ENCODE measurements around the gene DAPK1.

DAPK1 gene

DNA sequence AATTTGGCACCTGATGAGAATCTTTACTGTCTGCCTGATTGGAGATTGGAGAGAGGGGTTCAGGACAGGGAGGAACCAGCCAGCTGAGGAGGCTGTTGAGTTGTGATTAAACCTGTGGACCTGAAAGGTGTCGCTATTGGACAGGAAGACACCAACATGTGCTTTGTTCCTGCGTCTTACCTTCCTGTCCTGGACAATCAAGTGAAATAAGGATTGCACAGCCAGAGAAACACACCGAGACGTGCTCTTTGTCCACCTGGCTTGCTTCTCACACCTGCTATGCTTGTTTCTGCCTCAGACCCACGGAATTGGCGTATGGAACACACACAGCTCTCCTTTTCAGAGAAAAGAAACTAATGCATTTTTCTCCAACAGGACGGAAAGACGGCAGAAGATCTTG lies 170.6 kb downstream of the DAPK1 start:
- H3K4me3 ChIP-seq (ENCODE audit: low read length), result no peak overlapping the region
- TF ChIP-seq ZNF274 (IDR thresholded peaks at IDR 0.05; ENCODE audit: low read depth, low read length), result no peak

- no peak overlapping the region for H3K4me3 ChIP-seq (ENCODE audit: low read length)
- no peak for TF ChIP-seq ZNF274 (IDR thresholded peaks at IDR 0.05; ENCODE audit: low read depth, low read length)
Observed at GRCh38 chr9:87668722-87669121, 171.1 kb downstream of the DAPK1 start.

GRCh38 chr9:87670572-87671264 lies 173.1 kb downstream of the DAPK1 start:
- TF ChIP-seq ZNF274 (IDR thresholded peaks at IDR 0.05; ENCODE audit: low read depth, low read length), result no peak
- no peak overlapping the region for H3K4me3 ChIP-seq (ENCODE audit: low read length)

DNA sequence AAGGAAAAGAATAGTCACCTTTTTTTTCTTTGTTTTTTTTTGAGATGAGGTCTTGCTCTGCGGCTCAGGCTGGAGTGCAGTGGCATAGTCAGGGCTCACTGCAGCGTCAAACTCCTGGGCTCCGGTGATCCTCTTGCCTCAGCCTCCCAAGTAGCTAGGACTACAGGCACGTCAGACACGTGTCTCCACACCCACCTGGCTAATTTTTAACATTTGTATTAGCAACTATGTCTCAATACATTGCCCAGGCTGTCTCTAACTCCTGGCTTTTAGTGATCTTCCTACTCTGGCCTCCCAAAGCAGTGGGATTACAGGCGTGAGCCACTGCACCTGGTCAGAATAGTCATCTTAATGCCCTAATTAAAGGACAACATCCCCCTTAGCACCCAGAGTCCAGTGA lies 173.8 kb downstream of the DAPK1 start:
- no peak overlapping the region for H3K4me3 ChIP-seq (ENCODE audit: low read length)

GRCh38 chr9:87671925-87672324 lies 174.3 kb downstream of the DAPK1 start:
- no peak for TF ChIP-seq ZNF274 (IDR thresholded peaks at IDR 0.05; ENCODE audit: low read depth, low read length)
- H3K4me3 ChIP-seq (ENCODE audit: low read length), result no peak overlapping the region

More for the DNA sequence above, 173.8 kb downstream of the DAPK1 start:
- TF ChIP-seq ZNF274 (IDR thresholded peaks at IDR 0.05; ENCODE audit: low read depth, low read length), result no peak

DNA sequence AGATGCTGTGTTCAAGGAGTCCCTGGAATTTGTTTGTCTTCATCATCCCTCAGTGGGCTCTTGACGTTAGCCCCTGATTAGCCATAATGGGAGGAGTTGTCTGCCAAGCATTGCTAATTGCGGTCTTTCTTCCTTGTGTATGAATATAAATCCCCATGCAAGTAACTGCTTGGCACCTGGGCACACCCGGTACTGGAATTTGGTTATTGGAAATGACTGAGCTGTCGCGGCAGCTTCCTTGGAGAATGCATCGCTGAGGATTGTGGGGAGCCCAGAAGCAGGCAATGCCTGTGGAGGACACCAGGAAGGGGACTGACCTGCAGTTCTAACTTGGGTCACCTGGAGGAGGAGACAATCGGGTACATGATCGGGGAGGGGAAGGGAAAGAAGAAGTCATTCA lies 174.9 kb downstream of the DAPK1 start:
- no peak for TF ChIP-seq ZNF274 (IDR thresholded peaks at IDR 0.05; ENCODE audit: low read depth, low read length)
- H3K4me3 ChIP-seq (ENCODE audit: low read length), result no peak overlapping the region

- no peak overlapping the region for H3K4me3 ChIP-seq (ENCODE audit: low read length)
- no peak for TF ChIP-seq ZNF274 (IDR thresholded peaks at IDR 0.05; ENCODE audit: low read depth, low read length)
Observed at GRCh38 chr9:87673446-87674120, 175.9 kb downstream of the DAPK1 start.

- H3K4me3 ChIP-seq (ENCODE audit: low read length), result no peak overlapping the region
- TF ChIP-seq ZNF274 (IDR thresholded peaks at IDR 0.05; ENCODE audit: low read depth, low read length), result no peak
Observed at GRCh38 chr9:87674565-87675299, 177.1 kb downstream of the DAPK1 start.

DNA sequence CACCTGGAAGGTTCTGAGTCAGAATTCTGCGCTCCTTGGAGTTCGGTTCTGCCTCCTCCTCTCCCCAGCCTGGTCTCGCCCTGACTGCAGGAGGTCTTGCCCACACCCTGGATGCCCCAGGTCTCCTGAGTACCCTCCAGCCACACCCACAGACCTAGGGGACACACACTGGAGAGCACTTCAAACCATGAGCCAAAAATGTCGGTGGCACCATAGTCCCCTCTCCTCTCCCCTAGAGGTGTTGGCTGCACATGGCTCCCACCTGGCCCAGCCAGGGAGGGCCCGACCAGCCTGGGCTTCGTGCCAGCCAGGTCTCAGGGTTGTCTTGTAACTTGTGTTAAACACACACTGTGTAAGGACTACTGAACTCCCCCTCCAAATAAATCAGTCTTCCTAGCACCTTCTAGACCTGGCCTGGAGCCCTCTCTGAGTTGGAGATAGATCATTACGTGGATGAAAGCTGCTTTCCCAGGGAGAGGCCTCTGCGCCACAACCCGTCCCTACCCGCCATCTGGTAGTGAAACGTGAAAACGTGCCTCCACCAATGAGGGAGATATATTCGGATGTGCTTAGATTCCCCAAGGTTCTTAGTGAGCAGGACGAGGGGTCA lies 178.3 kb downstream of the DAPK1 start:
- H3K4me3 ChIP-seq (ENCODE audit: low read length), result no peak overlapping the region
- TF ChIP-seq ZNF274 (IDR thresholded peaks at IDR 0.05; ENCODE audit: low read depth, low read length), result no peak

DNA sequence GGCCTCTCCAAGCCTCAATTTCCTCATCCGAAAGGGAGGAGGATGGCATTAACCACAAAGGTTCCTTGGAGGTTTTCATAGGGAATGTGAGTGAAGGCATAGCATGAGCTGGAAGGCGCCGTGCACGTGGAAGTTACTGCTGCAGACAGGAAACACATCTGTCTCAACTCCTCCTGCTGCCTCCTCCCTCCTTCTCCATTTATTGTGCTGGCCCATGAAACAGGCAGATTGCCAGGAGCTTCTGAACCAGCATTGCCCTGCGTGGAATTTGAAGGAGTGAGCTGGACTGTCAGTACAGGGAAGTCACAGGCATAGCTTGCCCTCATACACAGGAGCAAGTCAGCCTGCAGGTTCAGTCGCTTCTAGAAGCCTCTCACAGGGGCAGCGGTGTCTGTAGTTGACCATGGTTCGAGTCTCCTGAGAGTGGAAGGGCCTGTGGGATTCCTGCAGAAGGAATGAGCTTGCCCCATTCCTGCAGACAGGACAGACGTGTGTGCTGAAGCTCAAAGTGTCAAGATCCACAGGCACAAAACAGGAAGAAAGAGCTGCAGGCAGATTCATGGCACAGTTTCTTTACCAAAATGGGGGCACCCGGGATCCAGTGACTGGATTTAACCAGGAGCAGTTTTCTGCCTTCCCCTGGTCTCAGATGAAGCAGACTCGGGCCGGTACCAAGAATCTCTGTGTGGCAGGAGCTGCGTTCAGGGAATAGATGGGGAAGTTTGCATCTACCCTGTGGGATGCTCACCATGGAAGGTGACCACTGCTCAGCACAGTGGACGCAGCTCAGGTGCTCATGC lies 179.5 kb downstream of the DAPK1 start:
- H3K4me3 ChIP-seq (ENCODE audit: low read length), result no peak overlapping the region
- TF ChIP-seq ZNF274 (IDR thresholded peaks at IDR 0.05; ENCODE audit: low read depth, low read length), result no peak

GRCh38 chr9:87677776-87678587 lies 180.3 kb downstream of the DAPK1 start:
- H3K4me3 ChIP-seq (ENCODE audit: low read length), result no peak overlapping the region
- no peak for TF ChIP-seq ZNF274 (IDR thresholded peaks at IDR 0.05; ENCODE audit: low read depth, low read length)

- TF ChIP-seq ZNF274 (IDR thresholded peaks at IDR 0.05; ENCODE audit: low read depth, low read length), result no peak
- no peak overlapping the region for H3K4me3 ChIP-seq (ENCODE audit: low read length)
Observed at GRCh38 chr9:87678650-87679355, 181.1 kb downstream of the DAPK1 start.

Data from GM08714 (cell line).